GM10248 (cell line): ENCODE results near the gene ILKAP.

Experiments used
- CTCF ChIA-PET: fragments of 300-600 bp; sonication (Branson Sonifier 250); formaldehyde crosslinking; extraction: SDS; loops from one replicate; lab custom pipeline; 2021; ENCODE audit warnings: antibody characterized with exemption; lab: Yijun Ruan, JAX
- POLR2A ChIA-PET: fragments of 350-650 bp; sonication (Branson Sonifier 250); formaldehyde crosslinking; extraction: SDS; loops from one replicate; lab custom pipeline; 2020; ENCODE audit warnings: antibody characterized with exemption; lab: Yijun Ruan, JAX
- DNase-seq: peaks from one replicate; pipeline ENCODE4 v3.0.0; 2012; ENCODE audit errors: extremely low spot score
- CTCF ChIP-seq: IDR thresholded peaks from 2 replicates; pipeline ENCODE4 v1.5.1; 2012; ENCODE audit warnings: mild to moderate bottlenecking, low read depth; ENCODE audit errors: extremely low read depth, missing control alignments, control extremely low read depth

The ILKAP gene

GRCh38 chr2:238155761-238156694, 47.5 kb downstream of the ILKAP start:
- no peak for TF ChIP-seq CTCF
- DNase-seq, result no peak
- ChIA-PET POLR2A (no interaction called here), CTCF (interaction anchor here (1.8 kb wide), 1 partner anchor 17 kb away, joined by 9 read pairs; the partner anchor contains the start of gene KLHL30)

- no peak for DNase-seq
- TF ChIP-seq CTCF, result no peak
- ChIA-PET POLR2A (no interaction called here), CTCF (interaction anchor here (1.8 kb wide), 1 partner anchor 16 kb away, joined by 9 read pairs; the partner anchor contains the start of gene KLHL30)
Measured at GRCh38 chr2:238155051-238155760, 48.3 kb downstream of the ILKAP start.

DNA sequence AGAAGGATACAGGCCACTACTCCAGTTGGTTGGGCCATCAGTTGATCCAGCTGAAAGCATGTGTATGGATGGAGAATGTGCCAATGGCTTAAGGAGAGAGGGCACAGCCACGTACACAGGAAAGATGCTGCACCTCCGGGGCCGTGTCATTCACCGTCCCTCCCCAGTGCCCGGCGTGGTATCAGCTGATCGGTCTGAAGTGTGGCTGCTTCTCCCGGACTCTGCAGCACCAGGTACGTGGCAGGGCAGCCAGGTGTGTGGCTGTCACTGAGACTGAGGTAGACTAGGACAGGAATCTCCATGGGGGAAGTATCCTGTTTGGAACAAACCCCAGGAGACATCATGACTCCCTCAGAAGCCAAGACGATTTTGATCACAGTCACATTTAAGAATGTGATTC, 48.9 kb downstream of the ILKAP start:
- CTCF ChIA-PET, result interaction anchor here (1.8 kb wide), 1 partner anchor 15 kb away, joined by 9 read pairs; the partner anchor contains the start of gene KLHL30
- POLR2A ChIA-PET, result interaction anchor here (0.6 kb wide), 1 partner anchor 37 kb away, joined by 5 read pairs; no protein-coding TSS in a partner anchor
- no peak for DNase-seq
- no peak for TF ChIP-seq CTCF

DNA sequence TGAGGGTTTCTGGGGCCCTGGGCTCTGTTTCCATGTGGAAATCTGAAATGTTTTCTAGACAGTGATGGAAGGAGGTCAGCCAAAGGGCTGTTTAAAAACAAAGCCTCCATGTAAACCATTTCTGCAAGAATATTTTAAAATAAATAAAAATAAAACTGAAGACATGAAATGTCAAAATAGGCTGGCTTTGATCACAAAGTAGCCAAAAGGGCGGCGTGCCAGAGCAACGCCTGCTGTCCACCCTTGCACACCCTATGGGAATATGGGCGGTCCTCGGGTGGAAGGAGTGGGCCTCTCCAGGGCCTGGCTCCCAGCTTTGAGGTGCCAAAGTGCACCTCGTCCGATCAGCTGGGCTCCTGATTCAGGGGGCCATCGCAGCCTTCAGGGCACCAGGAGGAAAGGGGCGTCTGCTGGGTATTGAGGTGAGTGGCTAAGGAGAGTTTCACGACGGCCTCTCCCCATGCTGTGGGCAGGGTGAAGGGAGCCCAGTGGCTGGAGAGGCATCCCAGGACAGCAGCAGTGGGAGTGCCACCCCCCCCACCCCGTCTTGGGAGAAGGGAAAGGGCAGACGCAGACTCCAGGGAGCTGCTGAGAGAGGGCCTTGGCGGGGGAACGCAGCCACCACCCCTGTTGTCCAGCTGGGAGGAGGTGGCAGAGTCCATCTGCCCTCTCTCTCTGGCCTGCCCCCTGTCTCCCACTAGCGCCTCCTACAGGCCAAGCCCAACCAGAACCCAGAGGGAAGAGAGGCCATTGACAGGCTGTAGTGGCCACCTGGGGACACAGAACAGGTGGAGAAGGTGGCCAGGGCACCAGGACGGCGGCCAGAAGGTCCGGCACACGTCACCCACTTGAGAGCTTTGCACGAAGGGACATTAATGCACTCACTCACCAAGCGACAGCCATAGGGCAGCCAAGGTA, 50.5 kb downstream of the ILKAP start:
- no peak for TF ChIP-seq CTCF
- ChIA-PET CTCF (interaction anchor here (1.2 kb wide), 1 partner anchor 12 kb away, joined by 3 read pairs; no protein-coding TSS in a partner anchor), POLR2A (no interaction called here)
- no peak for DNase-seq

GRCh38 chr2:238151628-238152235, 51.8 kb downstream of the ILKAP start:
- ChIA-PET CTCF (interaction anchor here (0.9 to 1.2 kb wide), 2 partner anchors 11 to 12 kb away, joined by 3 read pairs; no protein-coding TSS in a partner anchor), POLR2A (no interaction called here)
- no peak for TF ChIP-seq CTCF
- DNase-seq, result no peak
